HL-60 (cell line): ENCODE measurements around the gene ABCB9.
"Not testable (repeated sequence)": the region's sequence is repeated elsewhere in the genome, so short reads cannot be mapped to it uniquely, and the experiment has no call there.

Experiments
- DNase-seq, 2 experiments: peaks; one replicate each; pipeline ENCODE4 v3.0.0-alpha.2; 2010 to 2020; ENCODE audit warnings: low read depth in 1 of 2, low spot score in 1 of 2
- H3K27ac ChIP-seq: fragments of 250-450 bp; sonication (Bioruptor Pico); replicated peaks from 2 replicates; pipeline ENCODE4 v1.5.1; 2020; ENCODE audit warnings: mild to moderate bottlenecking, moderate library complexity
- H3K27me3 ChIP-seq: fragments of 250-450 bp; sonication (Bioruptor Pico); 2 replicates; pipeline ENCODE4 v1.5.1; 2021; ENCODE audit warnings: mild to moderate bottlenecking, moderate library complexity; ENCODE audit not compliant: insufficient read depth, poor library complexity, severe bottlenecking
- H3K4me3 ChIP-seq: replicated peaks from 2 replicates; pipeline ENCODE4 v1.5.1; 2011; ENCODE audit warnings: mild to moderate bottlenecking, control low read depth, low read length; ENCODE audit not compliant: insufficient read depth
- GABPA ChIP-seq: IDR thresholded peaks from 2 replicates; pipeline ENCODE4 v1.6.1; 2012; ENCODE audit warnings: low read depth
- POLR2AphosphoS5 ChIP-seq: IDR thresholded peaks from 2 replicates; pipeline ENCODE4 v1.6.1; 2012; ENCODE audit warnings: low read depth
- SPI1 ChIP-seq: IDR thresholded peaks from 2 replicates; pipeline ENCODE4 v1.6.1; 2012; ENCODE audit warnings: low read depth, mild to moderate bottlenecking, borderline replicate concordance
- TF ChIP-seq, protein P1 (sequence below): IDR thresholded peaks from 2 replicates; pipeline ENCODE4 v1.6.1; 2012; ENCODE audit warnings: low read depth; ENCODE audit not compliant: insufficient replicate concordance
- TF ChIP-seq, protein P2 (sequence below): IDR thresholded peaks from one replicate; pipeline ENCODE4 v1.5.1; 2011; ENCODE audit warnings: low read length, control low read depth, inconsistent platforms; ENCODE audit not compliant: insufficient read depth

The ABCB9 gene

DNA sequence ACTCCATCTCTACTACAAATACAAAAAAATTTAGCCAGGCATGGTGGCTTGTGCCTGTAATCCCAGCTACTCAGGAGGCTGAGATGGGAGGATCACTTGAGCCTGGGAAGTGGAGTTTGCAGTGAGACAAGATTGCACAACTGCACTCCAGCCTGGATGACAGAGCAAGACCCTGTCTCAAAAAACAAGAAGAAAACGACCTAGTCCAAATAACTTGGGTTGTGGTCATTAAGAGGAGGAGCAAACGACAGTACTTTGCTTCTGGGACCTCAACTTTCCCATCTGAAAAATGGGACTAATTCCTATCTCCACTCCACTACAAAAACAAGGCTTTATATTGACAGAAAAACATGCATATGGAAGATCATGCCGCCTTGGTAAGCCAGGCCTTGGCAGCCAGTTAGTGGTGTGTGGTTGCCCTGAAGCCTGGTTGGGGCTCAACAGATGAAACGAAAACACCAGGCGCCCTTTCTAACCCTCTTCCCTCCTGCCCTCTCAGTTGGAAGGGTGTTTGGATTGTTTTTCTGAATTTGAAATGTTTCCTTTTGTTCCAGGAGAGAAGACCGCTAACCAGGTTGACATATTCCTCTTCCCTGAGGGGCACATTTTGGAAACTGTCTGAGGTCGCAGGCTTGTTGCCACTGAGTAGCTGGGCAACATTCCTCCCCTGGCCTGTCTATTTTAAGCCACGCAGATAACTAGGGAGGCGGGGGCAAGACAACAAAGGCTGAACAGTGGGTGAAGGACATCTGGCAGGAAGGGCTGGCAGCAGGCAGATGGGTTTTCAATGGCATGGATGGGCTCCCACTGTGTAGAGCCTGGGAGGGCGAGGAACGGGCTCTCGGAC is 56.6 kb downstream of the ABCB9 start:
- DNase-seq, result no peak
- no peak overlapping the region for H3K27ac ChIP-seq
- no peak overlapping the region for H3K4me3 ChIP-seq
- TF ChIP-seq SPI1 (no peak), POLR2AphosphoS5 (no peak), GABPA (no peak)
- TF ChIP-seq, protein P1, sequence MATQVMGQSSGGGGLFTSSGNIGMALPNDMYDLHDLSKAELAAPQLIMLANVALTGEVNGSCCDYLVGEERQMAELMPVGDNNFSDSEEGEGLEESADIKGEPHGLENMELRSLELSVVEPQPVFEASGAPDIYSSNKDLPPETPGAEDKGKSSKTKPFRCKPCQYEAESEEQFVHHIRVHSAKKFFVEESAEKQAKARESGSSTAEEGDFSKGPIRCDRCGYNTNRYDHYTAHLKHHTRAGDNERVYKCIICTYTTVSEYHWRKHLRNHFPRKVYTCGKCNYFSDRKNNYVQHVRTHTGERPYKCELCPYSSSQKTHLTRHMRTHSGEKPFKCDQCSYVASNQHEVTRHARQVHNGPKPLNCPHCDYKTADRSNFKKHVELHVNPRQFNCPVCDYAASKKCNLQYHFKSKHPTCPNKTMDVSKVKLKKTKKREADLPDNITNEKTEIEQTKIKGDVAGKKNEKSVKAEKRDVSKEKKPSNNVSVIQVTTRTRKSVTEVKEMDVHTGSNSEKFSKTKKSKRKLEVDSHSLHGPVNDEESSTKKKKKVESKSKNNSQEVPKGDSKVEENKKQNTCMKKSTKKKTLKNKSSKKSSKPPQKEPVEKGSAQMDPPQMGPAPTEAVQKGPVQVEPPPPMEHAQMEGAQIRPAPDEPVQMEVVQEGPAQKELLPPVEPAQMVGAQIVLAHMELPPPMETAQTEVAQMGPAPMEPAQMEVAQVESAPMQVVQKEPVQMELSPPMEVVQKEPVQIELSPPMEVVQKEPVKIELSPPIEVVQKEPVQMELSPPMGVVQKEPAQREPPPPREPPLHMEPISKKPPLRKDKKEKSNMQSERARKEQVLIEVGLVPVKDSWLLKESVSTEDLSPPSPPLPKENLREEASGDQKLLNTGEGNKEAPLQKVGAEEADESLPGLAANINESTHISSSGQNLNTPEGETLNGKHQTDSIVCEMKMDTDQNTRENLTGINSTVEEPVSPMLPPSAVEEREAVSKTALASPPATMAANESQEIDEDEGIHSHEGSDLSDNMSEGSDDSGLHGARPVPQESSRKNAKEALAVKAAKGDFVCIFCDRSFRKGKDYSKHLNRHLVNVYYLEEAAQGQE, result no peak
- TF ChIP-seq, protein P2, sequence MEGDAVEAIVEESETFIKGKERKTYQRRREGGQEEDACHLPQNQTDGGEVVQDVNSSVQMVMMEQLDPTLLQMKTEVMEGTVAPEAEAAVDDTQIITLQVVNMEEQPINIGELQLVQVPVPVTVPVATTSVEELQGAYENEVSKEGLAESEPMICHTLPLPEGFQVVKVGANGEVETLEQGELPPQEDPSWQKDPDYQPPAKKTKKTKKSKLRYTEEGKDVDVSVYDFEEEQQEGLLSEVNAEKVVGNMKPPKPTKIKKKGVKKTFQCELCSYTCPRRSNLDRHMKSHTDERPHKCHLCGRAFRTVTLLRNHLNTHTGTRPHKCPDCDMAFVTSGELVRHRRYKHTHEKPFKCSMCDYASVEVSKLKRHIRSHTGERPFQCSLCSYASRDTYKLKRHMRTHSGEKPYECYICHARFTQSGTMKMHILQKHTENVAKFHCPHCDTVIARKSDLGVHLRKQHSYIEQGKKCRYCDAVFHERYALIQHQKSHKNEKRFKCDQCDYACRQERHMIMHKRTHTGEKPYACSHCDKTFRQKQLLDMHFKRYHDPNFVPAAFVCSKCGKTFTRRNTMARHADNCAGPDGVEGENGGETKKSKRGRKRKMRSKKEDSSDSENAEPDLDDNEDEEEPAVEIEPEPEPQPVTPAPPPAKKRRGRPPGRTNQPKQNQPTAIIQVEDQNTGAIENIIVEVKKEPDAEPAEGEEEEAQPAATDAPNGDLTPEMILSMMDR, result no peak
- H3K27me3 ChIP-seq, result no peaks in the 10 kb centered on the region

DNA sequence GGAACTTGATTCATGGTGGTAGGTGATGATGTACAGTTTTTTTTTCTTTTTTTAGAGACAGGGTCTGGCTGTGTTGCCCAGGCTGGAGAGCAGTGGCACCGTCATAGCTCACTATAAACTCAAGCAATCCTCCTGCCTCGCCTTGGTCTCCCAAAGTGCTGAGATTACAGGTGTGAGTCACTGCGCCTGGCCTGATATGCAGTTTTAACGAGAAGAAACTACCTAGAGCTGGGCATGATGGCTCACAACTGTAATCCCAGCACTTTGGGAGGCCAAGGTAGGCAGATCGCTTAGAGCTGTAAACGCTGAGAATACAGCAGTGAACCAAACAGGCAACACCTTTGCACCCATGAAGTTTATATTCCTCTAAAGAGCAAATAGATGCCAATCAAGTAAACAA is 57.3 kb downstream of the ABCB9 start:
- H3K4me3 ChIP-seq, result no peak overlapping the region
- TF ChIP-seq, protein P1, result no peak
- TF ChIP-seq, protein P2, result no peak
- TF ChIP-seq GABPA (no peak), POLR2AphosphoS5 (no peak), SPI1 (no peak)
- H3K27ac ChIP-seq, result no peak overlapping the region
- DNase-seq, result no peak
- no peaks in the 10 kb centered on the region for H3K27me3 ChIP-seq

DNA sequence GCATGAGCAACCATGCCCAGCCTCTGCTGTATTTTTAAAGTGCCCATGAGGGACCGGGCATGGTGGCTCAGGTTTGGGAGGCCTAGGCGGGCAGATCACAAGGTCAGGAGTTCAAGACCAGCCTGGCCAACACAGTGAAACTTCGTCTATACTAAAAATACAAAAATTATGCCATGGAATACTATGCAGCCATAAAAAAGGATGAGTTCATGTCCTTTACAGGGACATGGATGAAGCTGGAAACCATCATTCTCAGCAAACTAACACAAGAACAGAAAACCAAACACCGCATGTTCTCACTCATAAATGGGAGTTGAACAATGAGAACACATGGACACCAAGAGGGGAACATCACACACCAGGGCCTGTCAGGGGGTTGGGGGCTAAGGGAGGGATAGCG is 61.0 kb downstream of the ABCB9 start:
- not testable (repeated sequence) for DNase-seq, H3K27me3 ChIP-seq, H3K4me3 ChIP-seq
- peak overlapping the region; percentile 33; the same call in 1 of the 2 replicates for H3K27ac ChIP-seq

DNA sequence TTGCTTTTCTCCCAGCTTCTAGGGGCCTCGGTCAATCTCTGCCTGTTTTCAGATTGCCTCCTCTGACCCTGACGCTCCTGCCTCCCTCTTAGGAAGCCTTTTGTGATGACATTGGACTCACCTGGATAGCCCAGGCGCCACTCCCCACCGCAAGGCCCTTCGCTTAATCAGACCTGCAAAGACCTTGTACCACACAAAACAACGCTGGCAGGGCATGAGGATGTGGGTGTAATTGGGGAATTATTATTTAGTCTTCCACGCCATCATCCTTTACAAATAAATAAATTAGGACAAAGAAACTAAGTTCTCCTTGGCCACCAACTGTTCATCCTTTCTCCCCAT is 62.6 kb downstream of the ABCB9 start:
- H3K27ac ChIP-seq, result no peak overlapping the region
- H3K4me3 ChIP-seq, result no peak overlapping the region
- no peaks in the 10 kb centered on the region for H3K27me3 ChIP-seq
- TF ChIP-seq, protein P1, result no peak
- no peak for TF ChIP-seq SPI1
- no peak for TF ChIP-seq GABPA
- TF ChIP-seq, protein P2, result no peak
- no peak for TF ChIP-seq POLR2AphosphoS5
- no peak for DNase-seq
